ENCODE measurements around the gene CD2AP.

Gene CD2AP

DNA sequence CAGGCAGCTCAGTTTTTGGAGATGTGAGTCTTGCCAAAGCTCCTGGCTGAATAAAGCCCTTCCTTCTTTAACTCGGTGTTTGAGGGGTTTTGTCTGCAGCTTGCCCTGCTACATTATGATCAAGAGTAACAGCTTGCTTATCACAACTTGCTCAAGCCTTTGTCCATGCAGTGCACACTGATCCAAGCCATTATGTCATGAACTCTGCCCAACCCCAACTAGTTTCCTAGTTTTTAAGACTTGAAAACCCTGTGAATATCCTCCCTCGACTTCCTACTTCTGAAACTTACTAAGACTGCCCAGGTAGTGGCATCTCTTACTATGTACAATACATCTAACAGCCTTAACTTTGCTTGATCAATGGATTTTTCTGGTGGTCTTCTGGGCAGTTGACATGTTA is 170.4 kb downstream of the CD2AP start:
- DNase-seq: no peak

DNA sequence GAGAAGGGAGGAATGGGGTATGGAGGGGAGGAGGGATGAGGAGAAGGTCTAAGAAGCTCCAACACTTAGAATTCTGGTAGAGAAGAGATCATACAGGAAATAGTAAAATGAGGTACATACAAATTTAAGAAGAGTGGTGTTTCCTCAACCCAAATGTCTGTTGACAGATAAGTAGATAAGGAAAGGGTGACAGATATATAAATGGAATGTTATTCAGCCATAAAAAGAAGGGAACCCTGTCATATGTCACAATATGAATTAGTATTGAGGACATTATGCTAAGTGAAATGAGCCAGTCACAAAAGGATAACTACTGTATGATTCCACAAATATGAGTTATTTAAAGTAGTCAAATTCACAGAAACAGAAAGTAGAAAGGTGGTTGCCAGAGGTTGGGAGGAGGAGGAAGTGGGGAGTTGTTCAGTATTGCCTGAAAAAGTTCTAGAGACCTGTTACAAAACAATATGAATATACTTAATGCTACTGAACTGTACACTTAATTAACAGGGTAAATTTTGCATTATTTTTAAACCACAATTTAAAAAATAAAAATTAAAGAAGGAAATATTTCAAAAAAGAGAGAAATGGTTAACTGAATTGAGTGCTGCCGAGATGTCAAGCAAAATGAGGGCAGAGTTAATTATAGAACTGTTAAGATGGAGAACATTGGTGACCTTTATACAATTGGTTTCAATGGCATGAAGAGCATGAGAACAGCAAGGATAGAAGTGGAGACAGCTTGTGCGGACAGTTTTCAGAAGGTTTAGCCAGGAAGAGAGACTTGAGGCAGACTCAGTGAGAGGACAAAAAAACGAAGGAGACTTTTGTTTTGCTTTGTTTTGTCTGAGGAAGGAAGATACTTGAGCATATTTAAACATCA is 173.2 kb downstream of the CD2AP start:
- DNase-seq: no peak

DNA sequence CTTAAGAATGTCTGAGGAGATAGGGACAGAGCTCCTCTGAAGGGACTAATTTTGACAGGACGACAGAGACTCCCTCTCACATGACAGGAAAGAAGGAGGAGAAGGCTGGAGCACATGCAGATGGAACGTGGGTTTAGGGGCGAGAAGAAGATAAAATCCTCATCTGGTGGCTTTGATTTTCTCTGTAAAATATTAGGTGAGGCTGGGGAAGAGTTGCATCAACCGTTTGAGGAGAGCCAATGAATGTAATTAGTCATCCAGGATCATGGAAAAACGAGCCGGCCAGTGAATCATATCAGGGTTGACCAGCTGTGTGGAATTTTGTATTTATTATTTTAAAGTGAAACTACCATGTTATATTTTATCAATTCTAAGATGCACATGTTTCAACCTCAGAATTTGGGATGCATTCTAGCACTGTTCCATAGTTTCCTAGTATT is 173.9 kb downstream of the CD2AP start:
- no peak for DNase-seq

DNA sequence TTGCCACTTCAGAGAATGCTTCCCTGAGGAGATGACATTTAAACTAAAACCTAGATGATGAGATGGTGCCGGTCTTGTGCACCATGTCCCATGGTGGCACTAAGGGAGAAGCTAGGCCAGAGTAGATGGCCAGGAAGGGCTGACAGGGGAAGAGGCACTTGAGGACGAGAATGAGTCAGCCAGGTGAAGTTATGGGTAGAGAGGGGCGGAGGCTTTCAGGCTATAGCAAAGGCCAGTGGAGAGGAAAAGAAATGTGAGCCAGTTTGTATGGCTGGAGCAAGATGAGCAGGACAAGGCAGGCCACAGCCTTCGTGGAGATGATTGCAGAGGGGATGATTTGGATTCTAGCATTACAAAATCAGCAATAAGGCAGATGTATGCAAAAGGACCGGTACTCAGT is 176.1 kb downstream of the CD2AP start:
- no peak for DNase-seq

DNA sequence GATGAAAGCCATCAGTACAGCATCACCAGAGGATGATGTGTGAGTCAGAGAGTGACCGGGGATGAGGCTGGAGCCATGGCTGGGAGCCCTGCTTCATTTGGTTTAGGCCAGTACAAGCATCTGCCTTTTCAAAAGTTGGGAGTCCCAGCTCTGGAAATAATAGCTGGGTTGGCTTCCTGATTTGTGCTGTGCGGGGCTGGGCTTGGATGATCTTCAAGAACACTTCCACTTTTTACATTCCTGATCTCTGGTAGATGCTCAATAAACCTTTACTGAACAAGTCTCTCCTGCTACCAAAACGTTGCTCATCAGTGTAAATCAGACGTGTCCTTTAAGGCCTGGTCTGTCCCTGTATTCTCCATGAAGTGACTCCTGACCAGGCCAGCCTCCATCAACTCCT is 176.7 kb downstream of the CD2AP start:
- DNase-seq: no peak

DNA sequence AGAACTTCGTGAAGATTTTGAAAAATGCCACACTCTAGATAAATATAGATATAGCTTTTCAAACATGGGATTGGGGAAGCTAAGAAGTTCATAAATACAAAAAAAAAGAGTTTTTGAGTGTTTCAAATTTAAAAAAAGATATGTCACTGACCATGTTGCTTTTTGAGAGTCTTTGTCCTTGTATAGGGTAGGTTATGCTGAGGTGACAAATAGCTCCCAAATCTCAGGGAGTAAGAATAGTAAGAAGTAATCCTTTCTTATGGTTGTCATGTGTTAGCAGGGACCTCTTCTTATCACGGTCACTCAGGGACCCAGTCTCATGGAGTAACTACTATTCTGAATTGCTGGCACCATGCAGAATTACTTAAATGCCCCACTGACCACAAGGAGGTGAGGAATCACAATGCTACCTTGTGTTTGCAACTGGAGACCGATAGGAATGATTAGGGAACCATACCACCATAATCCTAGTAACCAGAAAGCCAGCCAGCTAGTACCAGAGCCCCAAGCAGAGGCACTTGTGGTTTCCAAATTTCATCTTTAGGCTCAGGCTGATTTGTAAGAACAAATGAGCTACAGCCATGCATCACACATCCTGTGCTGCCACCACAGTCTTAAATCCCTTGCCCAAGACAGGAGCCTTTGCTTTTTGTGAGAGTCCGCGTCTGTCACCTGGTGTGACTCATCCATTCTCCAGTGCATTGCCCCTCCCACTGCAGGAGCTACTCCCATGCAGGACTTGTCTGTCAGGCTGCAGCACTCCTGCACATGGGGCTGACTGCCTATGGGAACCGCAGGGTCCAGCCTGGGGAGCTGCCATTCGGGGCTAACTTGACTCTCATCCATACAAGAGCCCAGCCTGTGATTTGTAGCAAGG is 178.4 kb downstream of the CD2AP start:
- no peak for DNase-seq

DNA sequence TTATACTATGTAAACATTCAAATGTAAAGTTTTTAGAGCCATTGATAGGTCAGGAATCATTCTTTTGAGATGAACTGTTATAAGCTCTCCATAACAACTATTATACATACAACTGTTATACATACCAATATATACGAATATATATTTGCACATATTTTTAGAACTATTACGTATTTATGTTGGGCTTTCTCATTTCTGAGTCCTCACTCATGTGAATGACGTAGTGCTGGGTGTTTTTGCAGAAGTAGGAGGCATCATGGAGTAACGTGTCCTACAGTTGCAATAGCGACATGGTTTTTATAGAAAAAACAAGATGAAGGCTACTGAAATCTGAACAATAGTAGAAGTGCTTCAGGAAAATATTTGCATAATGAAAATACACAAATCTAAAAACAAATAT is 184.4 kb downstream of the CD2AP start:
- DNase-seq: no peak

DNA sequence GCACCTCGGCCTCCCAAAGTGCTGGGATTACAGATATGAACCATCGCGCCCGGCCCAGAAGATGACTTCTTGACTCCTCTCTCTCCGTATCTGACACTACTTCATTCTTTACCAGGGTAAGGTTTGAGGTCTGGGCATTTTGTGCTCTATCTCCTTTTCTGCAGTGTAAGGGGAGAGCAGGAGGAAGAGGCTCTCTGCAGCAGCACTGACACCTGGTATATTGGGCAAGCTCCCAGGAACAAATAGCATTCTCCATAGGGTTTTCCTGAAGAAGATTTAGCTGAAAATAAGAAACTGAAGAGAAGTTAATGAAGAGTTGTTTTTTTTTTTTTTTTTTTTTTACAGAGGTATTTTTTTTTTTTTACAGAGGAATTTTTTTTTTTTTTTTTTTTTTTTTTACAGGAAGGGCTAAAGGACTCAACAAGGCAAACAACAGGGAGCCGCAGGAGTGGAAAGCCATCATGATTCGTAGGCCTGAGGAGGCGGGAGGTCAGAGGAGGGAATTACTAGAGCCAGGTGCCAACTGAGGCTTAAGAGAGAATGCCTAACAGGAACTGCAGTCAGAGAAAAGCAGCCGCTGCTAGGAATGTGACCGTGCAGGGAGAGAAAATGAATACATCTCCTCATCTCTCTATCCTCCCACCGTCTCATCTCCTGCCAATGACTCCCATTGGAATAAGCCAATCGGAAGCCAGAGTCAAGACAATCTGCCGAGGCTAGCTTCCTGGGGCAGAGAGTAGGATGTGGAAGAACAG is 186.1 kb downstream of the CD2AP start:
- DNase-seq: no peak

DNA sequence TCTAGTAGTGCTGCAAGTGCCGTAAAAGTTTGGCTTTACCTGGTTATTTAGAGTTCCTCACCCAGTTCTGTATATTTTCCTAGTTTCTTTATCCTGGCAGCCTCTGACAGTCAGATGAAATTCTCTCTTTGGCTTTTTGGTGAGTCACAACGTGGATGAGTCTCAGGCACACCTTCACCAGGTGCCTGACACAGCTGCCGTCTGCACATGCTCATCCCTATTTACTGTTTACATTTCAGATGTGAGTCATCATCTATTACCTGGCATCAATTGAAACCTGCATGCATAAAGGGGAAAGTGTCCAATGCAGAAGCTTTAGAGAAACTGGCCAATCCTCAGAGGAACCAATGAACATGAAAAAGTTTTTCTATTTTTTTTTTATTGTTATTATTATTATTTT is 187.5 kb downstream of the CD2AP start:
- no peak for DNase-seq

DNA sequence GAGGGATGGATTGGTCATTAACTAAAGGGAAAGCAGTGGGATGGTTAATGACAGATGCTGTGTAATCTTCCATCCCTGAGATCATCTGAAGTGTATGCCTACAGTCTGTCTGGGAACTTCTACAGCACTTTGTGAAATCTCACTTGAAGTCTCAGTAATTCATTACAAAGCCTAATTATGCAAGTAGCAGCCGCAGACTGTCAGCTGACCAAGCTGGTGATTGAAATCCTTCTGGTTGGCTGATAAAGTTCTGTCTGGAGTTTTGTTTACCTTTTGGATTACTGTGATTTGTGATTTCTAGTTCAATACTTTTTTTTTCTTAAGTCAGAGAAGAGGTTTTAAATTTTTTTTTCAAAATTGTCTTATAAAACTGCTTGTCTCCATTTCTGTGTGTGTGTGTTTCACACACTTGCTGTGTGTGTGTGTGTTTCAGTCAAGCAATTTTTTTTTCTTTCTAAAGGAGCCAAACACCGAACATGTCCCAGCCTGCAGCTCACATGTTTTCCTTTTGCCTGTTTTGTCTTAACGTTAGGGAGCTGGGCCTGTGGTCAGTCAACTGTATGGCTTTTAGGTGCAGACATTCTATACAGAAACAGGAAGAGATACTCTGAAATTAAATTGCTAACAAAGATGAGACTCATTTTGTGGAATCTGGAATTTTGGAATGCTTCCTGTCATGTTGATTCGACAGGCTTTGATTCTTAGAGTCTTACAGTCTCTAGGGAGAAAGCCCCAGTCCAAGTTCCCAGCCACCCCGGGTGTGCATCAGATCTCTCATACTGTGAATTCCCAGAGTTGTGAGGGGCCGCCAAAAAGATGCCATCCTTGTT is 192.3 kb downstream of the CD2AP start:
- DNase-seq: no peak

DNA sequence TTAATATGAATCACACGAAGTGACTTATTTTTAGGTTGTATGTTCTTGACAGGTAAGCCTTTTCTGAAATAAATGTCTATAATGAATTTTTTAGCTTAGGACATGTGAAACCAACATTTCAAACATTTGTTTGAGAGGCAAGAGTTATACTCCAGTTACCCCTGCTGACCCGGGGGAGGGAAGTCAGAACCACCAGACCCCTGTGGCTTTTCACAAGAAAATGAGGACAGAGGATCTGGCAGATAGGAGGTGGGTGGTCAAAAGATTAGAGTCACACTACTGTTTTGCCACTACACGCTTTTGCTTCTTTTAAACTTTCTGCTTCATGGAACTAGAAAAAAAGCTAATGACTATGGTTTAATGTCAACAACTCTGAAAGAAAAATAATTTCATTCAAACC is 193.3 kb downstream of the CD2AP start:
- DNase-seq: no peak

DNA sequence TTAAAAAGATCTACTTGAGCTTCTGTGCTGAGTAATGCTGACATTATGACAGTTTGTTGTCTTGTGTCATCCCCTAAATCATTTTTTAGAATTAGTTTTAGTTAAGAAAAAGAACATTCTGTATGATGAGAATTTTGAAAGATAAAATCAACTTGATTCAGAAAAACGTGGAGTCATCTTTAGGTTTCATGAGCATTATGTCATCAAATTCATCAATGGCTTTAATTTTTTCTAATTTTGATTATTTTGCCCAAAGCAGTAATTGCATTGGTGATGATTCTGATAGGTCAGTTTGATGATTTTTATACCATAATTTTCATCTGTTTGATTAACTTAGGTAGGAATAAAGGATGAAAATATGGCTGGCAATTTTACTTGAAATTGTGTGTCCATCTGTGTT is 194.2 kb downstream of the CD2AP start:
- DNase-seq: no peak

DNA sequence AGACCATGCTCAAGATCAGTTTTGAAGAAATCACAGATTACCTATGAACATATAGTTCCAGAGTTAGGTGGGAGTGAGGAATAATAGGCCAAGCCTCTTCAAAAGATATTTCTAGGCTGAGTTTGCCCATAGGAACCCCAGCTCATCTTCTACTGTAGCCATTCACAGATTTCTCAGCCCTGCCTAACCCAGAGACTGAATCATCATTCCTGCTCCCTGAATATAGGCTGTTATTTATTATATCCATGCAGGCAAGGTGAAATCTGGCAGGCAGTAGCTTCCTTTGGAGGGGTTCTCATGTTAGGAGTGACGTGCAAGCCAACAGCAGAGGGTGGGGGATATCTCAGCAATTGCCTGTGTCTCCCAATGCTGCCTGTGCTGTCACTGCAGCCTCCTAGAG is 195.2 kb downstream of the CD2AP start:
- DNase-seq: no peak

DNA sequence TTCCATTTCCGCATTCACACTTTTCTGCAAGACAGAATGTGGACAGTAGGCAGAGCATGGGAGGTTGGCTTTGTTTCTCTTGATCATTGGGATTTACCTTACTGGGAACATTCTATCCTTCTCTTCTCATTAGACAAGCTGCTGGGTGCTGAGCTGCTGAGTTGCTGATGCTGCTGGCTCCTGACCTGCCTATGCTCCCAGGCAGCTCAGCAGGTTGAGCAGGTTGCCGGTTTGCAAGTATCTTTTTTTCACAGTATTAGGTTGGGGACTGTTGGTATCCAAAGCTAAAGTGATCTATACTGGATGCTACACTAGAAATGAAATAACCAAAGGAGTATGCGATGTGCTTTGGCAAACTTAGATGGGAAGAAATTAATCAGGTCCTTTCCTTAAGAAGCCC is 197.1 kb downstream of the CD2AP start:
- DNase-seq: no peak

Measured in NCI-H1105 (cell line).